HT-29 (cell line): ENCODE results near the gene UNC50. TPM values are rescaled to one million over a fixed set of nuclear protein-coding genes. Genes with fewer than 3 reads are reported as not detected.
"Not testable (repeated sequence)": the region's sequence is repeated elsewhere in the genome, so short reads cannot be mapped to it uniquely, and the experiment has no call there.

ENCODE experiments used
- DNase-seq: peaks from one replicate; pipeline ENCODE4 v3.0.0-alpha.2; 2015; ENCODE audit warnings: low spot score
- total RNA-seq: library from RNA; depleted of rRNA; stranded (reverse); fragments of >200 nt; shearing (Covaris generic); gene quantifications from 2 replicates; pipeline ENCODE4 v1.2.3, GENCODE V29; 2014

Gene UNC50
- total RNA-seq, 1 experiment from 2014 or later, result 18.4 TPM

DNA sequence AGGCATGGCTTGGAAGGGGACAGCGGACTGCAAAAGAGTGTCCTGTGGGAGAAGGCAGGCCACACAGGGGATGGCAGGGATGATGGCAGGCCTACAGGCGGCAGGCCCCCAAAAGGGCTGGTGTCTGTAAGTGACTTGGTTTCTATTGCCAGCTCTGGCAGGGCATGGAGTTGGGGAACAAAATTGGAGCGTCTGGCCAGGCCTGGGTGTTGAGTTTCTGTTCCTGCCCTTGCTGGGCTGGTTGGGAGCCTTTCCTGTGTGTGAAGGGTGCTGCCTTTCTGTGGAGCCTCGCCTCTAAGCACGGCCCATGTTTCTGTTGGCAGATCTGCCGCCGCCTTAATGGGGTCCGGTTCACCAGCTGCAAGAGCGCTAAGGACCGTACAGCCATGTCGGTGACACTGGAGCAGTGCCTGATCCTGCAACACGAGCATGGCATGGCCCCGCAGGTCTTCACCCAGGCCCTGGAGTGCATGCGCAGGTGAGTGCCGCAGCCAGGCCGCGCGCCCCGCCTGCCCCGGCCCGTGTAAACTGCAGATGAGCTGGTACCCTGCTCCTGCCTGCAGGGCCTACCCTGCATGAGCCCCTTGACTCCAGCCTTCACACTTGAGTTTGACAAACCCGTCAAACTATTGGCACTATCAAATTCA is 31.6 kb upstream of the UNC50 start:
- DNase-seq, result no peak

DNA sequence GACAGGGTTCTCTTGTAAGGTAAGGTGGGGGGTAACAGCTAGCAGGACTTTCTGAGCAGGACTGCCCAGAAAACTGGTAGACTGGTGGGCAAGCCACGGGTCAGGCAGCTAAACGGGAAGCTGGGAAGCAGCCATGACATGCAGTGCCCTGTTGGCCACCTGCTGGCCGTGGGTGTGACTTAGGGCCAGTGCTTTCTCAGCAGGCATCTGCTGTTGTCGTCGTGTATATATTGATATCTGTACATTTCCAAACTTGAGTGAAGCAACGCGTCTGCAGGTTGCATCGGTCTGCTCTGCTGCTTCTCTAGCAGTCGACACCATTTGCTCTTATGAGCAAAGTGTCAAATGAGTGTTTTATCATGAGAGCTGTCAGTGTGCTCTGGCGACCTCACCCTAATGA is 31.1 kb upstream of the UNC50 start:
- peak; percentile 30 for DNase-seq

DNA sequence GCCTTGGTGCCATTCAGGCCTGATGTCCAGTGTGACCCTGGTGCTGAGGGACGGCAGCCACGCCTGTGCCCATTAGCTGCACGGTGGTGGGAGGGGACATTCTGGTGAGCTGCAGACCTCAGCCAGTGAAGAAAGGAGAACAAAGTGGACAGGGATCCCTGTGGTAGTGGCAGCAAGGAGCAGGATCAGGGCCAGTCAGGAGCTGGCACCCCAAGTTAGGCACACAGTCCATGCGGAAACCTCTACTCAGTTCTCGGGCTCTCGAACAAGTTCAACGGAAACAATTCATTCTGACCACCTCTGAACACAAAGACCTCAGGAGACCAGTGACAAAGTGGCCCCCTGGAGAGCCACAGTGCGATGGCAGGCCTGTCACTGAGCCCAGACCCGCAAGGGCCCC is 30.2 kb upstream of the UNC50 start:
- DNase-seq, result no peak

DNA sequence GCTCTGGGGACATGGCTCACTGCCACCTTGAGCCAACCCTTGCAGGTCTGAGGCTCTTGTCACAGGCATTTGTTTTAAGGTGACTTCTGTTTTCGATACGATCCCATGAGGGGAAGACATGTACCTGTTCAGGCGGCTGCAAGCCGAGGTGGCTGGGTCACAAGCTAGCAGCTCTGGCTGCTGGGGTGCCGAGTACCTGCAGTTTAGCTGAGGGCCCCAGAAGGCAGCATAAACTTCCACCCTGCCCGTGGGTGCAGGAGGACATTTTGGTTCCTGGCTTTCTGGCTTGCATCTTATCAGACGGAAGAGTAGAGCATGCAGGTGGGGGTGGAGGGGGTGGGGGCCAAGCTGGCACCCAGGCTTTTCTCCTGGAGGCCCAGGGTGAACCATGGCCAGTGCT is 28.5 kb upstream of the UNC50 start:
- DNase-seq, result no peak

DNA sequence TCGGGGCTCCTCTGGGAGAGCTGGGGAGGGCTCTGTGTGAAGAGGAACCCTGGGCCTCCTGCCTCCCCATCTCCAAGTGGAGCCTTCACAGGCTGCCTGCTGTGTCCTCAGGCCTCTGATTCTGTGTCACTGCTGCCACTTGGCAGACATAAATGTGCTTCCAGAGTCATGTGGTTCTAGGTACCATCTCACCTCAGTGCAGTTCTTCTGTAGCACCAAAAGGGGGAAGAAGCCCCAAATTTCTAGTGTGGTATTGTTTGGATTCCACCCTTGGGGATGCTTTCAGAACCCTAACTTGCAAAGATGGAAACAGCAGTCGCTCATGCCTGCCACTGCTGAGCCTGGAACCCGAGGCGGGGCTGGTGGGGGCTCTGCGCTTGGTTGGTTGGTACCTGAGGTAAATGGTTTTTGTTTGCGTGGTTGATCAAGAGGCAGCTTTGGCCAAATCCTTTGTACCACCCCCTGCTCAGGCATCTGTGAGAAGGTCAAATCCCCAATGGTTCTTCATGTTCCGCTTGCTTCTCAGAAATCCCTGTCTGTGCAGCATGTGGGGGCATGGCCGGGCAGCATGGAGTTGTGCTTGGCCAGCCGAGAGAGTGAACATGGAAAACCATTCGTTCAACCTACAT is 27.6 kb upstream of the UNC50 start:
- no peak for DNase-seq

DNA sequence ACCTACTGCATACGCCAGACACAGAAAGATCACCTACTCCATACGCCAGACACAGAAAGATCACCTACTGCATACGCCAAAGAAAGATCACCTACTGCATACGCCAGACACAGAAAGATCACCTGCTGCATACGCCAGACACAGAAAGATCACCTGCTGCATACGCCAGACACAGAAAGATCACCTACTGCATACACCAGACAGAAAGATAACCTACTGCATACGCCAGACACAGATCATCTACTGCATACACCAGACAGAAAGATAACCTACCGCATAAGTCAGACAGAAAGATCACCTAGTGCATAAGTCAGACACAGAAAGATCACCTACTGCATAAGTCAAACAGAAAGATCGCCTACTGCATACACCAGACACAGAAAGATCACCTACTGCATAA is 25.9 kb upstream of the UNC50 start:
- DNase-seq, result no peak

DNA sequence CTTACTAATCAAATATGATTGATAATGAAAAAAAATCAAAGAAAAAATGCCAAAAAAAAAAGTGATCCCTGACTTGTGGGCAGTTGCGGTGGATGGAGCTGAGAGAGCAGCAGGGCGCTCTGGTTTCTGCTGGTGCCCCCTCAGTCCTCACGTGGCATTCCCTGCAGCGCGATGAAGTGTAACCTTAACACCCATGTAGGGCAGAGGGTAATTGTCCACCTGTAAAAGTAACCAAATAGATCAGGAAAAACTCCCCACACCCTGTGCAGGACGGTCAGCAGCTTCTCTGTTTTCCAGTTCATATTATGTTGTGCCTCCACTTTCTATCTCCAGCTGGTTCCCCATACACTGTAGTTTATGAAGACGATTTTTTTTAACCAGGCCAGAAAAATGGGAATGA is 25.1 kb upstream of the UNC50 start:
- DNase-seq, result no peak

DNA sequence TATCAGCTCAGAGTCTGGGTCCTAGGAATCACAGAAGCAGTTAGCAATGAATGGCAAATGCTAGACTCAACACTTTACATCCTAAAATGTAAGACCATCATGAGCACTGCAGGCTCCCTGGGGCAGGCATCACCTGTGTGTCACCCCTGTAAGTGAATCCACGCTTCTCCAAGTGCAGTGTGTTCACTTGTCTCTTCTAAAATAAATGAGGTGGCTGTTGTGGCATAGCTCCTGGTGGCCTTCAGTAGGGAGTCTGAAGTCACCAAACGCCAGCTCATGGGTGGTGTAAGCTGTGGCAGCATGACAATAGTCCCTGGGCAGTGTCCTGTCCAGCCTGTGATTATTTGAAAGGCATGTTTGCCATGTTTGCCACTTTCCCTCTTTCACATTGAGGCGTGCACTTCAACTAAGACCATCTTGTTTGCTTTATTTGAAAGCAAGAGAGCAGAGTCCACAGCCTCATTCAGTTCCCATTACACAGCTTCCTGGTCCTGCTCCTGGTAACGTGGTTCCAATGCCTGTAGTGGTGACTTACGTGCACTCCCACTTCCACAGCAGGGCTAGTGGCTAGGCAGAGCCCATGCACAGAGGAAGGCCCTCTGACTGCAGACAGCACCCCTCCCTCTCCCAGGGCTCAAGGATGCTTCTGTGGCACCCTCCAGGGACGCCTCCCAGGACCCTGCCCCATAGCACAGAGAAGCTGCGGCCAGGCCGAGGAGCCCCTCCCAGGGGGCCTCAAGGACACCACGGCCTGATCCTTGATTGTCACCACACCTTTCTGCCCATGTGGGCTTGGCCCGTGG is 24.4 kb upstream of the UNC50 start:
- no peak for DNase-seq

DNA sequence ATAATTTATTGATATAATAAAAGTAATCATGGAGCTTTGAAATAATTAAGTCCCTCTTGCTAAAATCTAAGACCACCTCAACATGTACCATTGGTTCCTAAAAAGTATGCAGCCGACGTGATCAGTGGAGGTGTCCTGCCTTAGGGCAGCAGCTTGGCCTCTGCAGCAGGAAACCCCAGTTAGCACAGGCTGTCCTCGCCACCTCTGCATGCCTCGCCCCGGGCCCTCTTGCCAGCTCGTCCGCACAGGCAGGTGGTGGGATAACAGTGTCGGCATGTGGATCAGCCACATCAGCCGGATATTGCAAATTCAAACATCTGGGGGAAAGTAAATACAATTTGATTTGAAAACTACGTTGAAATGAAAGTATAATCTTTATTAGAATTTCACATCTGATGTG is 23.0 kb upstream of the UNC50 start:
- no peak for DNase-seq

DNA sequence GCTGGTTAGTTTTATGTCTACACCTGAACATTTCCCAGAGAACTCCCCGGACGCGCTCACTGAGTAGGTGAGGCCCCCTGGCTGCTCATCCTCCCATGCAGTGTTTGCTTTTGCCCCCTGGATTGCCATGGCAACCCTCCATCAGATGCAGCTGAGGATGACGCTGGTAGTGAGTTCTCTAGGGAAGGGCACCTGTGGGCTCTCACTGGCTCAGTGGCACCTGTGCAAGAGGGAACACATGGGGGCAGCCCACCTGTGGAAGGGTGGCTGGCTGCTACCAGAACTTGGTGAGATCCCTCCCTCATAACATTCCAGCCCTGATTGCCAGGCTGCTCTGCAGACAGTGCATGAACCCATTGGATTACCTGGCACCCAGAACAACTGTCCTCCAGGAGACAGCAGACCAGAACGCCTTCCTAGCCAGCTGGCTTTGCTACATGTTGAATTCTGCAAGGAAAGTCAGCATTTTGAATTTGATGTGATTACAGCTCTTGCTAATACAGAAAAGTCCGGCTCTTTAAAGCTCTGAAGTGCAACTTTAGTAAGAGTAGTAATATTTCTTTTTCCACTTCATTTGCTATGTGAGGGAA is 21.7 kb upstream of the UNC50 start:
- DNase-seq, result no peak

DNA sequence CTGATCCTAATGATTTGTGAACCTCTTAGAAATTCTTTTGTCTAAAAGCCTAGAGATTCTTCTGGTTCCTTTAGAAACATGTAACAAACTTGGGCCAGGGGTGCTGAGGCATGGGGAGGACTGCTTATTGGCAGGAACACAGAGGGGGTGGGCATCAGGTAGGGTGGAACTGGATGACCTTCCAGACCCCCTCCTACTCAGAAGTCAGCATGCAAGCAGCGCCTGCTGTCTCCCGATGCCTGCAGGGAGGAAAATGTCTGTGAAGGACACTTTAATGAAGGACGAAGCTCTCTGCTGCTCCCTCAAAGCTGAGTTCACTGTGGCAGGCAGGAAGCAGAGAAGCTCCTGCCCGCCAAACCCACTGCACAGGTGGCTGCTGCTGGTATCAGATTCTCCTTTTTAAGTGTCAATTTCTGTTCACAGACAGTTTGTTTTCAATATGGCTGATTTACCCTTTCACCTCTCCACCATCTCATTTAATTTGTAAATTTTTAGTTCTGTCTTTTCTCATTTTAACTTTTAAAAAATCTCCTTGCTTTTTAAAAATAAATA is 19.4 kb upstream of the UNC50 start:
- no peak for DNase-seq

DNA sequence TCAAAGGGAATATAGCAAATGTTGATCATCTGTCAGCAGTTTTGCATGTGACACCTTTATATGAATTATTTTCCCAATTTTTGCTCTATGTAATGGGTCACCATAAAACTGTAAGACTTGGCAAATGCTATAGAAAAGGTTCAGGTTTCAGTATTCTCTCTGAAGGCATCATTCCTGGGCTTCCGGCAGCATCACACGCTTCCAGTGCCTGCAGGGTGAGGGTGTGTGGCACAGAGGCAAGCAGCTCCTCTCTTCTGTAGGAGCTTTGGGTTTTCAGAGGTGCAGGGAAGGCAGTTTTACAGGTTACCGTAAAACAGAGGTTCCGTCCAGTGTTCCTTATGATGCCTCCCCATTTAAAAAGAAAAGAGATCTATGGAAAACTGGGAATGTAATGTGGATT is 18.9 kb upstream of the UNC50 start:
- no peak for DNase-seq

DNA sequence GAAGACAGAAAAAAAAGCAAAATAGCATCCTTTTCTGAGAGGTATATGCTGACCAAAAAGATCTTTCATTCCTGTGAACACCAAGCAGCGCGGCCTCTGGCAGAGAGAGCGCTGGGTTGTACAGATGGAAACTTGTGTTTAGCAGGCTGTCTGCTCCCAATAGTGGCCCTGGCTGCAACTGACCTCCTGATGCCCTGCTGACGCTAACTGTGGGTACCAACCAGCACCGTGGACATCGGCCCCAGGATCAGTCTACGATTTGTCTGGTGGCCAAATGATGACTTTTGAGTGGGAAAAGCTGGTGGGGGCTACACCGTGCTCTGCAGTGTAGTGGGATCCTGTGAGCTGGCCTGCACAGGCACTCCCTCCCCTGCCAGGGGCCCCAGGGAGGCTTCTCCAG is 15.8 kb upstream of the UNC50 start:
- DNase-seq, result no peak

DNA sequence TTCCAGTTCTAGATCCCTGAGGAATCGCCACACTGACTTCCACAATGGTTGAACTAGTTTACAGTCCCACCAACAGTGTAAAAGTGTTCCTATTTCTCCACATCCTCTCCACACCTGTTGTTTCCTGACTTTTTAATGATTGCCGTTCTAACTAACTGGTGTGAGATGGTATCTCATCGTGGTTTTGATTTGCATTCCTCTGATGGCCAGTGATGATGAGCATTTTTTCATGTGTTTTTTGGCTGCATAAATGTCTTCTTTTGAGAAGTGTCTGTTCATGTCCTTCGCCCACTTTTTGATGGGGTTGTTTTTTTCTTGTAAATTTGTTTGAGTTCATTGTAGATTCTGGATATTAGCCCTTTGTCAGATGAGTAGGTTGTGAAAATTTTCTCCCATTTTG is 13.7 kb upstream of the UNC50 start:
- not testable (repeated sequence) for DNase-seq

DNA sequence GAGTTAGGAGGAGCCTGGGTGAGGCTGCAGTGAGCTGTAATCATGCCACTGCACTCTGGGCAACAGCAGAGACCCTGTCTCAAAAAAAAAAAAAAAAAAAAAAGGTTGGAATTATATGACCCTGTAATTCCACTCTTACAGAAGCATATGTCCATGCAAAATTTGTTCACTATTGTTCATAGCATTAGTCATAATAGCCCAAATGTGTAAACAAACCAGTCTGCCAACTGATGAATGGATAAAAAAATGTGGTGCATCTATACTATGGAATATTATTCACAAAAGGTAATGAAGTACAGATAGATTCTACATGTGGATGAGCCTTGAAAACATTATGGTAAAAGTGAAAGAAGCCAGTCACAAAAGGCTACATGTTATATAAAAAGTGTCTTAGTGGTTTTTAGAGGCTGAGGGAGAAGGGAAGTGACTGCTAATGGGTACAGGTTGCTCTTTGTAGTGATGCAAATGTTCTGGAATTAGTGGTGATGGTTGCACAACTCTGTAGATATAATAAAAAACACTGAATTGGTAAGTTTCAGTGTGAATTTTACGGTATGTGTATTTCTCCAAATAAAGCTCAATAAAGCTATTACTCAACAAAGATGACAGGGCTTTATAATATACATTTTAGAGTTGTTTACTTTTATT is 9.5 kb upstream of the UNC50 start:
- no peak for DNase-seq

DNA sequence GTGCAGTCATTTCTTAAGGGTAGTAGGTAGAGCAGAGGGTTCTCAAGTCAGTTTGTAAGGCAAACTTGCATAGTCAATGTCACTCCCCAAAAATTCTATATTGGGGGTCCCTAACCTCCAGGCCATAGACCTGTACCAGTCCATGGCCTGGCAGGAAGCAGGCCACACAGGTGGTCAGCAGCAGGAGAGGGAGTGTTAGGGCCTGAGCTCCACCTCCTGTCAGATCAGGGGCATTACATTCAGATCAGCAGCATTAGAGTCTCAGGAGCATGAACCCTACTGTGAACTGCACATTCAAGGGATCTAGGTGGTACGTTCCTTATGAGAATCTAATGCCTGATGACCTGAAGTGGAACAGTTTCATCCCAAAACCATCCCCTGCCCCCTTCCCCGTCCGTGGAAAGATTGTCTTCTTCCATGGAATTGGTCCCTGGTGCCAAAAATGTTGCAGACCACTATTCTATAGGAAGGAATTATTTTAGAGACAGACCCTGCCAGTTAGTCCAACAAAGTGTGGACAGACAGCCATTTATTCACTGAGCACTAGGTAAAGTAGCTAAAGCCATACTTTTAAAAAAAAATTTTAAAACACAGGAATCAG is 6.8 kb upstream of the UNC50 start:
- DNase-seq, result peak; percentile 56

DNA sequence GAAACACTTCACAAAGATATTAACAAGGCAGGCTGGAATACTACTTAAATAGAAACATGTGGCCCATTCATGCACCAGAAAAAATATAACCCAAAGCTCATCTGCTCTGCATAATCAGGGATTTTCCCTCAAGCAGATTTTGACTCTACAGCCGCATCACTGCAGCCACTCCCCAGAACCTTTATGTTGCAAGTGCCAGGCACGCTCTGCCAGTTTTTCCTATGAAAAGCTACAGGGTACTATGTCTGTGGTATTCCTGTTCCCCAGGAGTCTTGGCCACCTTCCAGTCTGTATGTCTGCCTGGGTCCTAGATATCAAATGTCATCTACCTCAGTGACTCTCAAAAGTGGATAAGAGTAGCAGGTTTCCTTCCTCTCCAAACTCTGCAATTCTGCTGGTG is 3.8 kb upstream of the UNC50 start:
- DNase-seq, result no peak

DNA sequence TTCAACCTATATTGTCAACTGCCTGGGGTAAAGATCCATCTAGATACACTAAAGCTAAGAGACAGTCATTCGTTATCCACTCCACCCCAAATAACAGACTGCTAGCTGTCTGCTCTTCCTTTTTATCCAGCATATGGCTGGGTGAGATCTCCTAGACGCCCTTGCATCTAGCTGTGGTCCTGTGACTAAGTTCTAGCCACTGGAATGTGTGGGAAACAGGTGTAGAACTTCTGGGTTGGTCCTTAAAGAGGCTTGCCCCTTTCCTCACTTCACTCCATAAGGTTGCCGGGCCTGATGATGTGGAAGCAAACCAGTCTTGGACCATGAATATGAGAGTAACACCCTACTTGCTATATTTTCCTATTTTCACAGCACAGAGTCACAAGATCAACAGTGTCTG is 3.3 kb upstream of the UNC50 start:
- no peak for DNase-seq

DNA sequence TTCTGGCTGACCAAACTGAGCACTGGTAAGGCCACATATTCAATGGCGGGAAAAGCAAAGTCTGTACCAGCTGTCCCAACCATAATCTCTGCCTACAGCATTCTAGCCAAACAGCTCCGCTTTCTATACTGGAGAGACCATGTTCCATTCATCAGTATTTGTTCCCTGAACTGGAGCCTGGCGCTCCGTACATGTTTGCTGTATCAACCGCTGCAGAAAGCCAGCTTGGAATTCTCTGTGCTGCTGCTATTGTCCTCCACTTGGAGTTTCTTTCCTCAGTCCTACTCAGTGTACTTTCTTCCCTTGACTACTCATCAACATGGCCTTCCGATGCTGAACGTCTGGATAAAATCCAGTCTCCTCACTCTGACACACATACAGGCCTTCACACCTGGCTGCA is 2.0 kb upstream of the UNC50 start:
- DNase-seq, result no peak

DNA sequence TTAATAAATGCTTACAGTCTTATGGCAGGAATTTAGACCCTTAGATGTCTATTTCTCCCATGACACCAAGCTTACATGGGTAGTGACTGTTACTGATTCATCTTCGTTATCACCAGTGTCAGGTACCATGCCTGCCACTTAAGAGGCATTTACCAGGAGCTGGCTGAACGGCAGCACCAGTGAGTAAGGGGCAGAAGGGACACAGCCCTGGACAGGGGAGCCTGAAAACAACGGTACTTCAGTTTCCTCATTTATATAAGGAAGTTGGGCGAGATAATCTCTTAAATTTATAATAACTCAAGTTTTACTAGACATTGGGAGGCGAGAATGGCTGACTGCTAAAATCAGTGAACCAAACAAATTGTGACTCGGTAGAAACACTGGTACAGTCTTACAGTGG is 1.3 kb upstream of the UNC50 start:
- no peak for DNase-seq

DNA sequence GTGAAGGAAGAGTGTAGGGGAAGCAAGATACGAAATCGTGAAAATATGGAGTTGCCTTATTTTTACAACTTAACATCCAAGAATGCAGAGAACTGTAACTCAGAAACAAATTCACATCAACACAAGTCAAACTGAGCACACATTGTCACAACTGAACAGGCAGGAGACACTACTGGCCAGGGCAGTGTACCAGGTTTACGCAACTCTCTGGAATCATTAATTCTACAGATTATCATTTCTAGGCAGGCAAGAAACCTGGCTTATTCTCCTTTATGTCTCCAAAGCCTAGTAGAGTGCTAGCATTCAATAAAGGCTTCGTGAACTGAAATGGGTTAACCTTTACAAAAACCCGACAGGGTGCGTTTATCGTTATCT is 661 bp upstream of the UNC50 start:
- DNase-seq, result peak; percentile 33
